Left lung (tissue), 10 donors: Measurements from ENCODE around the gene PHF2. TPM values are rescaled to one million over a fixed set of nuclear protein-coding genes. Genes with fewer than 3 reads are reported as not detected.

Source experiments
- ATAC-seq: fragments of 200-7000 bp; cut with Tn5 transposase; one replicate; pipeline ENCODE4 v1.9.1; 2020; ENCODE audit warnings: moderate library complexity
- DNase-seq, 4 donors: peaks; one replicate each; pipeline ENCODE4 v3.0.0-alpha.2; 2013 to 2020
- H3K27ac ChIP-seq, 2 donors: fragments of 200-600 bp; sonication (generic) in 1 of 2; one replicate each; pipeline versions ENCODE4 v1.5.0 to v1.8.0; 2020 to 2021
- H3K27me3 ChIP-seq, 2 donors: fragments of 200-600 bp; sonication (generic) in 1 of 2; one replicate each; pipeline versions ENCODE4 v1.5.0 to v1.8.0; 2020 to 2021
- H3K36me3 ChIP-seq, 2 donors: fragments of 200-600 bp; sonication (generic) in 1 of 2; one replicate each; pipeline versions ENCODE4 v1.5.0 to v1.8.0; 2020 to 2021
- H3K4me1 ChIP-seq, 2 donors: fragments of 200-600 bp; one replicate each; pipeline ENCODE4 v1.8.0; 2021
- H3K4me3 ChIP-seq, 2 donors: fragments of 200-600 bp; sonication (generic) in 1 of 2; one replicate each; pipeline versions ENCODE4 v1.5.0 to v1.8.0; 2020 to 2021; ENCODE audit warnings: mild to moderate bottlenecking in 1 of 2
- H3K9me3 ChIP-seq, 2 donors: fragments of 200-600 bp; sonication (generic) in 1 of 2; one replicate each; pipeline versions ENCODE4 v1.5.0 to v1.8.0; 2020 to 2021
- intact Hi-C, 2 donors: fragments of 100-400 bp; cut with DNase I; formaldehyde crosslinking; loops; one replicate each; pipeline versions ENCODE4 v1.11.2 to v1.14.2; 2022
- polyA plus RNA-seq, 6 donors: library from polyadenylated mRNA; unstranded; fragments of 120-200 nt; gene quantifications; one replicate each; pipeline ENCODE4 v1.2.1, GENCODE V29; 2013; ENCODE audit not compliant: insufficient read length in 6 of 6
- total RNA-seq, 2 donors: library from RNA; stranded (reverse); fragmentation: NEBNext Ultra II Directional; extraction: Animal tissue kit (Norgen Biotek cat#: 25700); gene quantifications; one replicate each; pipeline ENCODE4 v1.2.1, GENCODE V29; 2021
- TF ChIP-seq, protein P1 (sequence below), 2 donors: fragments of 200-600 bp; sonication (generic) in 1 of 2; IDR thresholded peaks; one replicate each; pipeline versions ENCODE4 v1.5.0 to v1.8.0; 2021; ENCODE audit warnings: antibody characterized with exemption in 2 of 2
- donor health status: DM: no; HTN: yes; CAD: no.
- donor health status: DM: no; HTN: no; CAD: no.

PHF2 gene
- total and polyA plus RNA-seq, 8 donors: 29.1 to 53.7 (median 42.3) TPM

DNA sequence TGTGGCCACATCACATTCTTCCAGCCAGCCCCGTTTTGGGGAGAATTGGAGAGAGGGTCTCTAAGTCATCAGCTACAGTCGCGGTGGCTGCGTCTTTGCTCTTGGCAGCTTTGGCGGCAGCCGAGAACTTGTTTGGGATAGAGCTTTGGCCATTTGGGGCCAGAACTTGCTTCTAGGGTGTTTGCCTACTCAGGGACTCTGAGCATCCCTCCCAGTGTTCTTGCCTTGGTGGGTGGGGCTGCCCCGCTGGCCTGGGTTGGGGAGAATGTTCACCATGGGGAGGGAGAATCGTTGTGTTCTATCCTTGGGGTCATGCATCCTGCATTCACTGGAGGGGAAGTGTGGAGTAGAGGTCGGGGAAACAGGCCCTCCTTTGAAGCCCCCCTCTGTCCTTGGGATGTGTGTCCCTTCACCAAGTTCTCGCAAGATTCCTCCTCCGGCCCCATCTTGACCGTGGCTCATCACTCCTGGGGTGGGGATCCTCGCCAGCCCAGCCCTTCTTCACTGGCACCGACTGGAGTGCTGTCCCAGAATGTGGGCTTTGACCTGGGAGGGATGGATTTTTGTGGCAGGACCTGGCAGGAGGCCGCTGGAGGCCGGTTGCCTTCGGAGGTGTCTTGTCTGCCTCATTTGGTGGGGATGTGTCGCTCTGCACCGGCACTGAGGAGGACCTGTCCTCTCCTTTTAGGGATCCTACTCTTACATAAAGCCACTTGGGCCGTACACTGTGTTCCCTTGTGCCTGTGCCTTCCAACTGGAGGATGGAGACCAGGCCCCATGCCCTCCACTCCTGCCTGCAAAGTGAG is 3.5 kb downstream of the PHF2 start:
- Histone ChIP-seq H3K27ac (no peak overlapping the region), H3K36me3 (no peaks in the 10 kb centered on the region), H3K4me1 (peaks cover 39 to 65% of the 10 kb centered on the region in 2 donors), H3K4me3 (no peak overlapping the region), H3K27me3 (no peaks in the 10 kb centered on the region), H3K9me3 (peaks cover 0 to 4% of the 10 kb centered on the region in 2 donors)
- ATAC-seq (no peak), DNase-seq (no peak)
- TF ChIP-seq, protein P1, sequence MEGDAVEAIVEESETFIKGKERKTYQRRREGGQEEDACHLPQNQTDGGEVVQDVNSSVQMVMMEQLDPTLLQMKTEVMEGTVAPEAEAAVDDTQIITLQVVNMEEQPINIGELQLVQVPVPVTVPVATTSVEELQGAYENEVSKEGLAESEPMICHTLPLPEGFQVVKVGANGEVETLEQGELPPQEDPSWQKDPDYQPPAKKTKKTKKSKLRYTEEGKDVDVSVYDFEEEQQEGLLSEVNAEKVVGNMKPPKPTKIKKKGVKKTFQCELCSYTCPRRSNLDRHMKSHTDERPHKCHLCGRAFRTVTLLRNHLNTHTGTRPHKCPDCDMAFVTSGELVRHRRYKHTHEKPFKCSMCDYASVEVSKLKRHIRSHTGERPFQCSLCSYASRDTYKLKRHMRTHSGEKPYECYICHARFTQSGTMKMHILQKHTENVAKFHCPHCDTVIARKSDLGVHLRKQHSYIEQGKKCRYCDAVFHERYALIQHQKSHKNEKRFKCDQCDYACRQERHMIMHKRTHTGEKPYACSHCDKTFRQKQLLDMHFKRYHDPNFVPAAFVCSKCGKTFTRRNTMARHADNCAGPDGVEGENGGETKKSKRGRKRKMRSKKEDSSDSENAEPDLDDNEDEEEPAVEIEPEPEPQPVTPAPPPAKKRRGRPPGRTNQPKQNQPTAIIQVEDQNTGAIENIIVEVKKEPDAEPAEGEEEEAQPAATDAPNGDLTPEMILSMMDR (IDR thresholded peaks at IDR 0.05): no peak
- intact Hi-C loops: no loop called here

DNA sequence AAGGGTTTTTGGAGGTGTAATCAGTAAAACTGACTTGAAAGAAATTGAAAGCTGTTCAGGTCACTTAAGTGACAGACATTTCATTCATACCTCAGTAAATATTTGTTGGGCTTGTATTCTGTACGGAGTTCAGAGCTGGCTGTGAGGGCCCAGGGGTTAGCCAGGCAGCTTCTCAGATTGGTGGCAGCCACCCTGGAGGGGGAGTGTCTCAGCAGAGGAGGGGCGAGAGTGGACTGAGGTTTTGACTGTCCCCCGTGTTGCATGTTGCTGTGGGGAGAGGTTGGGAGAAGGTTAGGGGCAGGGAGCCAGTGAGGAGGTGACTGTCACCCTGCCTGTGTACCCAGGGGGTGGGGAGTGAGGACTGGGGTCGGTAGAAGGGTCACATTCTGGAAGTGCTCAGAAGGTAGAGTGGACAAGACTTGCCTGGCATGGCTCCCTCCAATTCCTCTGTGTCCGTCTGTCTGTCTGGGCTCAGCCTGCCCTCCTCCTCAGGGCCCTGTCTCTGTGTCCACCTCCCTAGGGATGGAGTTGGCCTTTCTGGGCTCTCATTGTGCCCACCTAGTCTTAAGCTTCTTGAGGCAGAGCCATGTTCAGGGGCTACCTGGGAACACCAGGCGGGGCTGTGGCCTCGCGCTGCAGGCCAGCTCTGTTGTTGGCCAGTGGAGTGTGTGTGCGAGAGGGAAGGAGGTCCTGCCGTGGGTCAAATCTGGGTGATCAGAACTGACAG is 4.4 kb downstream of the PHF2 start:
- ATAC-seq (peak; percentile 16), DNase-seq (no peak)
- Histone ChIP-seq H3K4me1 (peaks cover 32 to 59% of the 10 kb centered on the region in 2 donors), H3K9me3 (peaks cover 0 to 5% of the 10 kb centered on the region in 2 donors), H3K4me3 (no peak overlapping the region), H3K27ac (peak overlapping the region in 1 of 2 donors; percentile 37), H3K27me3 (no peaks in the 10 kb centered on the region), H3K36me3 (no peaks in the 10 kb centered on the region)
- TF ChIP-seq, protein P1 (IDR thresholded peaks at IDR 0.05): no peak
- intact Hi-C loops: no loop called here

DNA sequence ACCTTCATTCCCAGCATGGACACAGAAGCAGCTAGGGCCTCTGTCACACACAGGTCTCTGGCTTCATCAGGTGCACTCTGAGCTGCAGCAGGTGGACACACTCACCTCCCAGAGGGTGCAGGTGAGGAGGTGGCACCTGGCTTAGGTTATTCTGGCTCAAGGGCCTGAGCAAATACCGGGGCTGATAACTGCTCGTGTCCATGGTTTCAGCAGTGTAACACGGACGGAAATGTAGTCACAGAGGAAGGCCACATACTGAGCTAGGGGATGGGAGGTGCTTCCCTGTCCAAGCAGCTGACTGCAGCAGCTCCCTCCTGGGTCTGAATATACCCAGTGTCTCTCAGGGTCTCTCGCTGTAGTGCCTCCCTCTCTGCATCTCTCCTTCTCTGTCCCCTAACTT is 5.7 kb downstream of the PHF2 start:
- H3K27me3 ChIP-seq: no peaks in the 10 kb centered on the region
- peak in 2 of 4 donors; percentile 15 to 76 for DNase-seq
- H3K4me3 ChIP-seq: no peak overlapping the region
- intact Hi-C loops: no loop called here
- H3K36me3 ChIP-seq: no peaks in the 10 kb centered on the region
- peaks cover 0 to 5% of the 10 kb centered on the region in 2 donors for H3K9me3 ChIP-seq
- peak; percentile 90 for ATAC-seq
- TF ChIP-seq, protein P1 (IDR thresholded peaks at IDR 0.05): no peak
- peak overlapping the region in 1 of 2 donors; percentile 60 for H3K27ac ChIP-seq
- H3K4me1 ChIP-seq: peaks cover 32 to 69% of the 10 kb centered on the region in 2 donors

DNA sequence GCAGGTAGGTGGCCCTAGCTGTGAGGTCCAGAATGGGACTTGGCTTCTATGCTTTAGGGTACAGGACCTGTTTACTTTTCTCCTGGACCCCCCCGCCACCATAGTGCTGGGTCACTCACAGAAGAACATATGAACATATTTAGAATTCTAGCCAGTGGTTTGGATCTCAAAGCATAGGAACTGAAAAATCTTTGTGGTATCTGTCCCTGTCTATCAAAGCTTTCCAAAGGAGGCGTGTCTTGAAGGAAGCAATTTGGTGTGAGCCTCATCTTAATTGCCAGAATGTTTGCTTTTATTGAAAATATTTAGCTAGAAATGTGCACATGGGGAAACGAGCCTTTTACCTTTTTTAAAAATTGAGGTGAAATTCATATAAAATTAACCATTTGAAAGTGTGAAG is 6.2 kb downstream of the PHF2 start:
- no peaks in the 10 kb centered on the region for H3K36me3 ChIP-seq
- peak overlapping the region in 1 of 2 donors; percentile 60 for H3K27ac ChIP-seq
- H3K4me3 ChIP-seq: no peak overlapping the region
- peaks cover 0 to 5% of the 10 kb centered on the region in 2 donors for H3K9me3 ChIP-seq
- DNase-seq: no peak
- H3K27me3 ChIP-seq: no peaks in the 10 kb centered on the region
- intact Hi-C loops: no loop called here
- peaks cover 32 to 66% of the 10 kb centered on the region in 2 donors for H3K4me1 ChIP-seq
- no peak for ATAC-seq
- TF ChIP-seq, protein P1 (IDR thresholded peaks at IDR 0.05): no peak

DNA sequence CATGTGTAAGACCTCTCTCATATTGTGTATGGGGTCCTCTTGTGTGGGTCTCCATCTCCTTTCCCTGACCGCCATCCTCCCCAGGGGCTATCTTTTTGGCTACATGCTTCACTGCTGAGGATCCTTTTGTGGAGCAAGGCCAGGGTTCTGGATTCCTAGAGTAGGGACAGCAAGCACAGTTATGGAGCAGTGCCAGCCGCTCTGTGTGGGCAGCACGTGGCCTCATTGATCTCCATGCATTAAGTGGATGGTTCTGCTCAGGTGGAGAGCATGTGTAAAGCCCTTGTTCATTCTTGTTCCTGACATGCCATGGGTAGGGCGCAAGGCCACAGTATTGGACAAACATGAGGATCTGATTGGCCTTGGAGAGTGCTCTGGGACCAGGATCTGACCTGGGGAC is 8.9 kb downstream of the PHF2 start:
- peaks cover 18 to 55% of the 10 kb centered on the region in 2 donors for H3K4me1 ChIP-seq
- TF ChIP-seq, protein P1 (IDR thresholded peaks at IDR 0.05): no peak
- intact Hi-C loops: no loop called here
- no peak overlapping the region for H3K27ac ChIP-seq
- H3K9me3 ChIP-seq: peaks cover 0 to 5% of the 10 kb centered on the region in 2 donors
- H3K27me3 ChIP-seq: no peaks in the 10 kb centered on the region
- ATAC-seq (no peak), DNase-seq (no peak)
- no peak overlapping the region for H3K4me3 ChIP-seq
- no peaks in the 10 kb centered on the region for H3K36me3 ChIP-seq
